Activated naive CD4-positive, alpha-beta T cell (primary cell): ENCODE data around the gene KRT2.

Source experiments
- DNase-seq, 4 experiments: peaks; one replicate each; lab custom pipeline; 2025; lab: John Stamatoyannopoulos, UW

The KRT2 gene

DNA sequence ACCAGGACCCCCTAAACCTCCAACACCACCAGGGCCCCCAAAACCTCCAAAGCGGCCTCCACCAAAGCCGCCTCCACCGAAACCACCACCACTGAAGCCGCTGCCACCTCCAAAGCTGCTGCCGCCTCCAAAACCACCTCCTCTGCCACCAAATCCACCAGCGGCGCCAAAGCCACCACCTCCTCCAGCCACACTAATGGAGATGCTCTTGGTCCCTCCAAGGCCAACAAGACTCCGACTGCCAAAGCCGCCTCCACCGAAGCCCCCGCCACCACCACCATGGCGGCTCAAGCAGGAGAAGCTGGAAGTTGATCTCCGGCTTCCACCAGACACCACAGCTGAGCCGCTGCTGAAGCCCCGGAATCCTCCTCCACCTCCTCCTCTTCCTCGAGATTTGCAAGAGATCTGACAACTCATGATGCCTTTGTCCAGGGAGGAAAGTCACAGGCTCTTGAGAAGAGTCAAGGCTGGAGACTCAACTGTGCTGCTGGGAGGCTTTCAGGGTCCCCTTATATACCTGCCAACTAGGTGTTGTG, at the start of gene KRT2:
KRT2 (minus strand) TSS at position 486 of the 536 bp plus-strand sequence; CDS start at position 417, 69 bp downstream.
- no peak for DNase-seq

DNA sequence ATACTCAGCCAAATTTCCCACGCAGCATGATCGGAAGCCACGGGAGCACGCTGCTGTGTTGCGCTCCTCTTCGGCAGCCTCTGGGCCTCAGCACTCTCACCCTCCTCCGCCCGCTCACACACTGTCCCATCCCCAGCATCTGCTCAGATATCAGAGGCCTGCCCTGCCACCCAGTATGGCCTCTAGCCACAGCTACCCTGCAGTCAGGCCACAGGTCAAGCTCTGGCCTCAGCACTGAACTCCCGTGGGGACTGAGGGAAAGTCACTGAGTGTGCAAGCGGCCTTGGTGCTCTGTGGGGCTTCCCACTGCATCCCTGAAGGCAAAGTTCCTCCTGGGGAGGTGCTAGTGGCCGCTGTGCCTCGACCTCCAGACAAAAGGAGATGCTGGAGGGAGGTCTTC, 49.3 kb upstream of the KRT2 start:
- DNase-seq, result no peak

DNA sequence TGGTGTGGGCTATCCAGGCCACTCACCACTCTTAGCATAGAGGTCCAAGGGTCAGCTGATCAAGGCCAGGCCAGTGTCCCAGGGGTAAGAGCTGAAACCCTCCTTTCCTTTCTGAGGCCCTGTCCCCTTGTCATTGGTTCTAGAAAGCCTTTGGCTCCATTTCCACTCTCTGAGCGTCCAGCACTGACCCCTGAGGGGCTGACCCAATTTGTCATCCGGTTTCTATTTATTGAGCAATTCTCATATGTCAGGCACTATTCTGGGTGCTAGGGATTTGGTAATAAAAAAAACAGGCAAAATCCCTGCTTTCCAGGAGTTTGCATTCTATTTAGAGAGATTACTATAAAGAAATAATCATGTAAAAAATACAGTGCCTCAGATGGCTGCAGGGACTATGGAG, 47.9 kb upstream of the KRT2 start:
- no peak for DNase-seq

DNA sequence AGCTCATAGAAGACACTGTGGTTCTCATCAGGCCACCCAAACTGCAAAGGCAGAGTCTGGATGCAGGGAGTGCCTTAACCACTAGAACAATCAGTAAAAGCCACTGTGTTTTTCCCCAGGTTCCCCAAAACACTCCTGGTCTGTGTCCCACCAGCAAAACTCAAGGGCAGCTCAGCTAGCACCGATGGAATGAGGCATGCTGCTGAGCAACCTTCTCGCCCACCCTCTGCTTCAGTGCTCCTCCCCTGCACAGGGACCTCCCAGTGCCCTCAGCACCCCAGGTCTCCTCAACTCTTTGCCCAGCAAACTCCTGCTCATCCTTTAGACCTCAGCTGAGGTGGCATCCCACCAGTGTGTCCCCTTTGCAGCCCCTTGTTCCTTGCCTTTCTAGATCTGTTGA, 47.4 kb upstream of the KRT2 start:
- no peak for DNase-seq

DNA sequence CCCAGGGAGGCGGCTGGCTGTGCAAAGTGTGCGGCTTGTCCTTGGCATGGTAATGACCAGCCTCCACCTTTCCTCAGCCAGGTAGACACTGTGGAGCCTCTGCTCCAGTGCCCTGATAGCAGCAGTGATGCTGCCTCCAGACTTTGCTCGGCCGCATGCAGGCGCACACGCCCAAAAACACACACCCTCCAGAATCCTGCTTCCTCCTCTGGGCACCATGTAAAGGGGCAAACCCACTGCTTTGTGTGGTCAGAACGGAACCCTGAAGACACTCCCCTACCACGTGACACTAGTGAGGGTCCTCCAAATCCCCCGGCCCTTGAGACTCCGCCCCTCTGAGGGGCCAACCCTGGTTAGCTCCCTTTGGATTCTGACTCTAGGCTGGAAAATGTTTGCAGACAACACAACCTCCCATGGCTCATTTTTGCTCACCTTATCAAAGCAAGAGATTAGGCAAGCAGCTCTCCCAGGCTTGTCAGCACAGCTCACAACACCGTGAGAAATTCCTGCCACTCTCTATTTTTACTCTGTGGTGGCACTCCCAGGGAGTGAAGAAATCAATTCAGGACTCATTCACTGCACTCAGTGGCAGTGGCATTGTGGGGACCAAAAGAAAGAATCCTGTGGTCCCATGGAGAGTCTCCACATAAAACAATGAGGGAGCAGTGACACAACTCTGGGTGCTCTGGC, 46.8 kb upstream of the KRT2 start:
- no peak for DNase-seq

DNA sequence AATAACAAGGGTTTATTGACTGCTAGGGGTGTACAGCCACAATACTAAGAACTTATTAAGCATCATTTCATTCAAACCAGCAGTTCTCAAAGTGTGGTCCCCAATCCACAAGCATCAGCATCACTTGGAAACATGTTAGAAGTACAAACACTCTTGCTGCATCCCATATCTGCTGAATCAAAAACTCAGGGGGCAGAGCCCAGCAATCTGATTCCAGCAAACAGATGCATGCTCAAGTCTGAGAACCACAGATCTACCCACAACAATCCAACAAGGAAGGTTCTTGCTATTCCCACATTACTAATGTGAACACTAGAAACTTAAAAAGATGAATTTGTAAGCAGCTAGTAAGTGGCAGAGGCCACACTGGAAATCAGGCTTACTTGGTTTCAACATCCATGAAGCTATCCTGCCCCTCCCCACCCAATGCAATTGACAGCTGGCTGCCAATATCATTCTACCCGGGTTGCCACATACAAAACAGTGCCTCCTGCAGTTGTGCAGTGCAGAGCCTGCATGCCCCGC, 45.1 kb upstream of the KRT2 start:
- DNase-seq, result no peak

DNA sequence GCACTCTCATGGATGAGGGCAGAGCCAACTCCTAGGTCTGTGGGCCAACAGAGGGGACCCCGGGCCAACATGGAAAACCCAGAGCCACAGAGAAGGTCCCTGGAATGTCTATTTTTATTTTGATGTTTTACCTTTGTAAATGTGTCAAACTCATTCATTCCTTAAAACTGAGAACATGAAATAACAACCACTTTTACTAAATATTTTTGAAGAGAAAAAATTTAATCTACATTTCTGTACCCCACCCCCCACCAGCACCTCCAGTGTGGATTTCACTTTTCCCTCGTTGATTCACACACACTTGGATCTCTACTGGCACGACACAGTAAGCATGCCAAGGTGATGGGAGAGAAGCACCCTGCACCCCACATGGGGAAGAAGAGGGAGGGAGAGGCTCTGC, 44.6 kb upstream of the KRT2 start:
- no peak for DNase-seq

DNA sequence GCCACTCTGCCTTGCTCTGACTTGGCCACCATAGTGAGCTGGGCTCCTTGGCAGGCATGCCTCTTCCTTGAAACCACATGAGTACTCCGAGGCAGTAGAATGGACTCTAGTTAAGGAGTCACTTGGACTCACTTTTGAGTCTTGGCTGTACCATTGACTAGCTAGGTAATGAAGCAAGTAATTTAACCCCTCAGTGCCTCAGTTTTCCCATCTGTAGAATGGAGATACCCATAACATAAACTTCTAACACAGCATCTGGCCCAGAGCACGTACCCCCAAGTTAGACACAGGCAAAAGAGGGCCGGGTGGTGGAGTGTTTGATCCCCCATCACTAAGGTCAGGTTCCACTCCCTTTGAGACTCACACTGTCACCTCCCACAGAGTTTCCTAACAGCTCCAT, 43.0 kb upstream of the KRT2 start:
- no peak for DNase-seq

DNA sequence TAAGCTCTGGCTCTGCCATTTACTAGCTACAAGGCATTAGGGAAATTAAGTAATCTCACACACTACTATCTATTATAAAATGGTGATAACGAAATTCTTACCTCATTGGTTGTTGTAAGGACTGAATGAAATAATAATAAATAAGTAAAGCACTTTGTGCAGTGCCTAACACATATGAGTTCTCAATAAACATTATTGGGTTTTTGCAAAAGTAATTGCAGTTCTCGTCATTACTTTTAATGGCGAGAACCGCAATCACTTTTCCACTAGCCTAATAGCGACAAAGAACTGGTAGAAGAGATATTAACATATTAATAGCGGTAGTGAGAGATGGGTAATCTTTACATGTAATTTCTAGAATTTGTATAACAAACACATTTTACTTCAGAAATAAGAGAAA, 42.1 kb upstream of the KRT2 start:
- DNase-seq, result no peak

DNA sequence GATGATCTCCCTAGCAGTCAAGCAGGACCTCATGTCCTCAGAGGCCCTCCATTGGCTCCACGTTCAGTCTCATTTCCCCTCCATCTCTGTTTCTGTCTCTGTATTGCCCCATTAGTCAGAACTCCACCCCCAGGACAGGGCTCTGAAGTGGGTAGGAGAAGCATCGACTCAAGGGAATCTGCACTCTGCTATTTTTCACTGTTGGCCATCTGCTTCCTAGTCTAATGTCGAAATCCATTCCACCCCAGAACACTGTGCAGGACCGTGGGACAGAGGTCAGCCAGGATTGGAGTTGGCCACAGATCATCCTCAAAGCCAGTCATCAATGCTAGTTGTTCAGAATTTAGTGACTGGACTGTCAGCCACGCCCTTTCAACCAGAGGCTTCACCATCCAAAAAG, 41.2 kb upstream of the KRT2 start:
- no peak for DNase-seq

DNA sequence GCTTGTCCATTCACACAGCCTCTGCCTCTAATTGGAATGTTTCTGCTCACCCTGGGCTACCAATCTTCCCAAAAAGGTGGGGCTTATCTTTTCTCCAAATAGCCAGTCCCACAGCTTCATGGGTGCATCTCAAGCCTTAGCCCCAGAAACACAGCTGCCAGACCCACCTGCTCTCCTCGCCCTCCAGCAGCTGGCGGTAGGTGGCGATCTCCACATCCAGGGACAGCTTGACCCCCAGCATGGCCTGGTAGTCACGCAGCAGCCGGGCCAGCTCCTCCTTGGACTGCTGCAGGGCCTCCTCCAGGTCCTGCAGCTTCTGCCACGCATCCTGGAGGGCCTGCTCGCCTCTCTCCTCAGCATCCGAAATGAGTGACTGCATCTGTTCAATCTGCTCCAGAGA, 40.2 kb upstream of the KRT2 start:
- DNase-seq, result no peak

DNA sequence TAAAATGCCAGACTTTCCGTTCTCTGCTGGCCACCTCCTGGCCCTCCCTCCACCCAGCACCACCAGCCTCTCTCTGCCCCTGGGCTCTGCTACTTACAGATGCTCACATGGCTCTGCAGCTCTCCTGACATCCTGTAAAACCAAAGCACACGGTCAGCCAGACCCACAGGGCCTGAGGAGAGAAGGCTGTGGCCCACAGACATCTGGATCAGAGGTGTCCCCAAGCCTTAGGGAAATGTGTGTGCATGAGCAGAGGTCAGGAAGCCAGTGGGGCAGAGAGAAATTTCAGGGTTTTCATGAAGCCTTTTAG, 39.8 kb upstream of the KRT2 start:
- no peak for DNase-seq

DNA sequence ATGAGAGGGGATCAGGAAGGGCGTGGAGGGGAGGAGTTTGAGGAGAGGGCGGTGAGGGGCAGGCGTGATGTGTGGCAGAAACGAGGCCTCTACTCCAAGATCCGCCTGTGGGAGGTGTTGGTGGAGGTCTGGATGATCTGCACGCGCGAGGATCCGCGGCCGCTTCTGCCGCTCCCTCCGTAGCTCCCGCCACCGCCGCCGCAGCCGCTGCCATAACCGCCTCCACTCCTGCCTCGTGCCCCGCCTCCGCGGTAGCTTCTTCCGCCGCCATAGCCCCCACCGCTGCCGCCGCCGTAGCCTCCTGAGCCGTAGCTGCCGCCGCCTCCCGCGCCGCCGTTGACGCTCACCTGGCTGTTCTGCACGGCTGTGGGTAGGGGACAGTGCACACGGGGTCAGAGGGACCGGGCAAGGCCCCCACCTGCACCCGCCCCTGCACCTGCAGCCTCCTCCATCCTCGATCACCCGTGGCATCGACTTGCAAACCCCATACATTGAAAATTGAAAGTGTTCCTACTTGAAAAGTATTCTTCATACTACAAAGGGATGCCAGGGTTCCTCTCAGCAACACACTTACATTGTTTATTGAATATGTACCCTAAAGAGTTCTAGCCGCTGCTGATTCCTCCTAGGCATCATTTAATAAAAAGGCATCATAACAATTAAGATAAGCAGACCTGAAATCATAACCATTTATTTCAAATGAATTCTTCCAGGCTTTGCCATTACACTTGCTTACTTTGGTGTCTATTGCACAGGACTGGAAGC, 39.2 kb upstream of the KRT2 start:
- DNase-seq, result peak in 3 of 4 experiments; percentile 20 to 61 (median 43)

DNA sequence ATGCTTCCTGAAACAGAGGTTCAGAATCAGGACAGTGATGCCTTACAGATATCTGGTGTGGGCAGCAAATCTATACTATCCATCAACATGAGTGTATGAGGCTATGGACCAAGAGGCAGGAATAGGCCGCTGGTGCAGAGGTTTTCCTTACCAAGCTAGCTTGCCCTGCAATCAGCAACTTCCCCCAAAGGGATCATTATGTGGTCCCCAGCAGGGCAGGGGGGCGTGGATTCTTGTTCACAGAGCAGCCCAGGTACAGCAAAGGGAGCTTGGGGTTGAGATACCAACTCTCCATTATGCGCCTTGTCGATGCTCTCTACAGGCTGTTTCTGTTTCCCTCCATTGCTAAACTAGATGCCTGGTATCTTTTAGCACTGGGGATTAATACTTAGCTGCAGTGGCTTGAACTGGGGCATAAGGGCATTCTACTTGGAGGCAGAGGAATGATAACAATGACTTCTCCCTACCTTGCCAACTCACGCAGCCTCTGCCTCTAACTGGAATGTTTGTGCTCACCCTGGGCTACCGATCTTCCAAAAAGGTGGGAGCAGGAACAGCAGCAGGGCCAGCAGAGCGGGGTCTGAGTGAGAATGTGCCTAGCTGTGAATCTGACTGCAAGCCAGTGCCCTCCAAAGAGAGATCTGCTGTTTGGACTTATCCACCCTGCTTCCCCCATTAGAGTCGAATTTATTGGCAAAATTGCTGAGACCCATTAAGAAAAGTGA, 38.5 kb upstream of the KRT2 start:
- no peak for DNase-seq

DNA sequence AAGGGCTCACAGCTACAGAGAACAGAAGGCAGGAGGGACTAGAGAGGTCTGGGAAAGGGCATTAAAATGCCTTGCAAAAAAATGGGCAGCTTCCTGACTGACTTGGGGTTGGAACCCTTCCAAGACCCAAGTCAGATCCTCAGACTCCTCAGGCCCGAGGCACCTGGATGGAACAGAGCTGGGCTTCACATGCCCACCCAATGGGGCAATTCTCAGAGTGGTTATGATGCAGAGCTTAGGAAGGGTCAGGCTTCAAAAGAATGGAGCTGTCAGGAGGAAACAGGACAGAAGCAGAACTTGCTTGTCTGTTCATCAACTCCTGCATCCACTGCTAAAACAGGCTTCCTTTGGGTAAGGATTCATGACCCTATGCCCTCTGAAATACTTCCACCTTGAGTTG, 37.9 kb upstream of the KRT2 start:
- DNase-seq, result no peak

DNA sequence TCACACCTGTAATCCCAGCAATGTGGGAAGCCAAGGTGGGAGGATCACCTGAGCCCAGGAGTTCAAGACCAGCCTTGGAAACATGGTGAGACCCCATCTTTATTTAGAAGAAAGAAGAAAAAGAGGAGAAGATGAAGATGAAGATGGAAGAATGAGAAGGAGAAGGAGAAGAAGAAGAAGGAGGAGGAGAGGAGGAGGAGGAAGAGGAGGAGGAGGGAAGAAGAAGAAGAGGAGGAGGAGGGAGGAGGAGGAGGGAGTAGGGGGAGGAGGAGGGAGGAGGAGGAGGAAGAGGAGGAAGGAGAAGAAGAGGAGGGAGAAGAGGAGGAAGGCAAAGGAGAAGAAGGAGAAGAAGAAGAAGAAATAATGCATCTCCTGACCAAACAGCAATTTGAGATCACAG, 37.2 kb upstream of the KRT2 start:
- no peak for DNase-seq

DNA sequence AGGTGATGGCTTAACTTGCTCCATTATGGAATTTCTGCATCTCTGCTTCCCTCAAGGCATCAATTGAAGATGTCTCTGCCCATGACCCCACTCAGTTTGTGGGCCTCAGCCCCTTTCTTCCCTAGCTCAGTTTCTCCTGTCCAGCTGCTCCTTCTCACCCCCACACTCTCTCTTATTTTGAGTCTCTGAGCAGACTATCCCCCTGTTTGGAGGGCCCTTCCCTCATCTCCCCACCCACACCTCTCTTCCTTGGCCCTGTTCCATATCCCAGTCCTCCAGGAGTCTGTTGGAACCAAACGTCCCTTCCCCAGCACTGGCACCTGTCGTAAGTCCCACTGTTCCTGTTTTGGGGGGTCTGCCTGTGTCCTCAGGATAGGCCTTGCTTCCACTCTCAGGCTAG, 36.5 kb upstream of the KRT2 start:
- no peak for DNase-seq

DNA sequence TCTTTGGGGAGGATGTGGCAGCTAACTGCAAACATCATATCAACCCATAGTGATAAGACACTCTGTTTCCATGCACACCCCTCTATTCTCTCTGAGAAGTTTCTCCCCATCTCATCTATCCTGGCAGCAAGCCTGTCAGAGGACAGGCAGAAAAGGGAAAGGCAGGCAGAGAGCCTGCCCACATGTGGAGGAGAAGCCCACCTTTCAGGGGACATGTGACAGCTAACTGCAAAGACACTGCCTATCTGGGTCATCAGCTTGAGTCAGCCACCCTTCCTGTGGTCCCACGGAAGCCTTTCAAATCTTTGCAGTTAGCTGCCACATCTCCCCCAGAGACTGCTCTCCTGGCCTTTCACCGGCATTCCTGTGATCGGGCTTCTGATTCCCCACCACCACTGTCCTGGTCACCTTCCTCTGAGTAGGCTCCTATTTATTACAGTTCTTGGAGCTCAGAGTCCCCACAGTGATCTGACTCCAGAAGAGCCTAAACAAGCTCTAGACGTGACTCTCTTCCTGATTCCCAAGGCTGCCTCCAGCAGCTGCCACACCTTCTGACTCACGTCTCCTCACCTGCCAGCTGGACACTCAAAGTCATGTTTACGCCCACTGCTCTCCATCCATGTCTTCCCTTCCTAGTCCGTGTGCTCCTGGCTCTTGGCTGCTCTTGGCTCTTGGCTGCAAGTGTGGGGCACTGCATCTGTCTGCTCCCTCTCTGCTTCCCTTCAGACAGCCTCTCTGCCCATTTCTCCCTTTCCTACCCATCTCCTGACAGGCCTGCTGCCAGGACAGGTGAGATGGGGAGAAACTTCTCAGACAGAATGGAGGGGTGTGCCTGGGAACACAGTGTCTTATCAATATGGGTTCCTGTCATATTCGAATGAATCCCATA, 35.7 kb upstream of the KRT2 start:
- DNase-seq, result no peak

DNA sequence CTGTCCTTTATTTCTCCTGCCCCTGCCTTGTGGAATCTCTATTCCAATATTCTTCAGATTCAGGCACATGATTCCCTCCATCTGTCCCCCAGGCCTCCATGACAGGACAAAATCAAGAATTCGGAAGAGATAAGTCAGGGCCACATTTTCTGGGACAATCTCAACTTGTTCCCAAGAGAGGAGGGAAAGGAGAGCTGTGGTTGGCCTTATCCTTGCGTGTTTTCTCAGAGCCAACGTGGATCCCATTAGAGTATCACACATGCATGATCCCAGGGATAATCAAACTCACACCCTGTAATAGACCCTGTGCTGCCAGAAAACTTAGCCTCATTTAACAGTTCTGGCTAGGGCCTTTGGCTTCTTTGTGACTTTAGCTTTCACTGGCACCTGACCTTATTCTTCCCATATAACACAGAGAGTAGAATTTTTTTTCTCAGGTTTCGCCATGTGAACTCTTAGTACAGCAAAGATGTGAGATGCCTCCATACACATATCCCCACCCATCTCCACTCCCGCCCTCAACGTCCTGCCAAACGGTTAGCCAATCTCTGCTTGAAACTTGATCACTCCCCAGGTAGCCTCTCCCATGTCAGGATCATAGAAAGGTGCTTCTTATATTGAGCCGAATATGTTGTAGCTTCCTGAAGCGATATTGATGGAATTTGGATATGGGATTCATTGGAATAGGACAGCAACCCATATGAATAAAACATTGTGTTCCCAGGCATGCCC, 34.9 kb upstream of the KRT2 start:
- no peak for DNase-seq

DNA sequence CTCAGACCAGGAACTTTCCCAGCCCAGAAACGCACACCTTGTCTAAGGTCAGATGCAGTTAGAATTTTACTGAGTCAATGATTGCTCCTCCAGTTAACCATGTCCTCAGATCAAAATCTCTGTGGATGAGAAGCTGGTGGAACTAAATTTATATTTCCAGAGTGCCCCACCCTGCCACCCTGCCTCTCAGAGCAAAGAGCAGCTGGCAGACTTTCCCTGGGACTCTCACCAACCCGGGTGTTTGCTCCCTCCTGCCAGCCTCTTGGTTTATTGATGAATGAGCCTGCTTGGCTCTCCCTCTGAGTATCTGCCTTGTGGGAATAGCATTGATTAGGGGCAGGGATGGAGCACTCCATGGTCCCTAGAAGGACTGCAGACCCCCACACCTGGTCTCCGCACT, 34.1 kb upstream of the KRT2 start:
- no peak for DNase-seq

DNA sequence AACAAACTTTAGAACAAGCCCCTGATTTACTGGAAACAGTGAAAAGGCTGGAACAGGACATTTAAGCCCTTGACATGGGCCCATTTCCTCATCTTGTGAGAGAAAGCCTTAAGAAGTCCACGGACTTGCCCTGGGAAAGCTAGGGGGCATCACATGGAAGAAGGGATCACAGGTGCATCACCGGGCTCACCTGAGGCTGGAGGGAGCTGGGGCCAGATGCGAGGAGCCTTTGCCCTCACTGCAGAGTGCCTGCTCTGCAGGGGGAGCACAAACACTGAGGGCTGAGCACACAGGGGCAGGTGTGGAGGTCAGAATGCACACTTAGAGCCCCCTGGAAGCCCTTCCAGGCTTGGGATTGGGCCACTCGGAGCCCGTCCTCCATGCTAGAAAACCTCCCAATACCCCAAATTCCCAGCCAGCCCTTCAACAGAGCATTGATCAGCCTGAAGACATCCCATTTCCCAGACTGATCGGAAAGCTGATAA, 33.4 kb upstream of the KRT2 start:
- no peak for DNase-seq
